HG03432 (cell line): ENCODE results near the gene PRIM2.
A peak's percentile ranks its signal among the peaks of the same experiment; 100 is the strongest.
"Not testable (repeated sequence)": the region's sequence is repeated elsewhere in the genome, so short reads cannot be mapped to it uniquely, and the experiment has no call there.

Experiments
- ATAC-seq: cut with Tn5 transposase; IDR thresholded peaks from one replicate; pipeline ENCODE4 v1.9.1; 2021; ENCODE audit warnings: mild to moderate bottlenecking, moderate library complexity; ENCODE audit not compliant: unreplicated experiment

PRIM2 gene, protein sequence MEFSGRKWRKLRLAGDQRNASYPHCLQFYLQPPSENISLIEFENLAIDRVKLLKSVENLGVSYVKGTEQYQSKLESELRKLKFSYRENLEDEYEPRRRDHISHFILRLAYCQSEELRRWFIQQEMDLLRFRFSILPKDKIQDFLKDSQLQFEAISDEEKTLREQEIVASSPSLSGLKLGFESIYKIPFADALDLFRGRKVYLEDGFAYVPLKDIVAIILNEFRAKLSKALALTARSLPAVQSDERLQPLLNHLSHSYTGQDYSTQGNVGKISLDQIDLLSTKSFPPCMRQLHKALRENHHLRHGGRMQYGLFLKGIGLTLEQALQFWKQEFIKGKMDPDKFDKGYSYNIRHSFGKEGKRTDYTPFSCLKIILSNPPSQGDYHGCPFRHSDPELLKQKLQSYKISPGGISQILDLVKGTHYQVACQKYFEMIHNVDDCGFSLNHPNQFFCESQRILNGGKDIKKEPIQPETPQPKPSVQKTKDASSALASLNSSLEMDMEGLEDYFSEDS

DNA sequence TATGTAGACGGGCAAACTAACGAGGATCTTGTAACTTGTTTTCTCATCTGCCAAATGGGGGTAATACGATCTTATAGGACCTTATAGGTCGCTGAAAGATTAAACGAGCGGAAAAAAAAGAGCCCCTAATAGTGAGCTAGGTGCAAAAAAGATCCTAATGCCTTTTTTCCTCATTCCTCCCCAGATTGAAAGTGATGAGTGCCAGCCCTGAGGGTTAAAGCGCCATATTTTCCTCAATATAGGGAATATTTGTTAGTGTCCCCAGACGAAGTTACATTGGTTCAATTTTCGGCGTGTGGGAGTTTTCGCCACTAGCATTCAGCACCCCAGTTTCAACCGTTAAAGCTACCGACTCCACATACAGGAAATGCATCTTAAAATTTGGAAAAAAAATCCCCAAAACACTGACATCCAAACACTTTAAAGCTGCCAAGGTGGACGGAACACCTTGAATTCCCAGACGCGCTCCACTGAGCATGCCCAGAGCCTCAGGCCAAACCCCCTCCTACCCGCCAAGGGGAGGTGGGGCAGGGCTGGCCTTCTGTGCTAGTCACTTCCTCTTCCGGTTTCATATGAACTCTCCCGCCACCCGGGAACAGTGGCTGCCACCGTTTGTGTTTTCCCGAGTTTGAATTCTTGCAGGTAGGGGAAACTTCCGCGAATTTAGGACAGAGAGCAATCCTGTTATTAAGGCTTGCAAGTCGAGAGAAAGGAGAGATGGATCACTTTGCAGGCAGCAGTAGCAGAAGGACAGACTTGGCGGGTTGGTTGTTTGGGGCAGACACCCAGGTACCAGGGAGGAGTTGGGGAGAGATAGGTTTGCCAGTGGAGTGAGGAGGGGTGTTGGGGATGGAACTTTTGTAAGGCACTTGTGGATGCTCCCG is at the start of gene PRIM2:
TSS of gene PRIM2 (plus strand) at position 571 of the 884 bp plus-strand sequence. CDS start 816 bp downstream, outside the sequence.
- peak; percentile 89 for ATAC-seq

- no peak for ATAC-seq
Measured at GRCh38 chr6:57268294-57268640, 49.2 kb upstream of the PRIM2 start.

DNA sequence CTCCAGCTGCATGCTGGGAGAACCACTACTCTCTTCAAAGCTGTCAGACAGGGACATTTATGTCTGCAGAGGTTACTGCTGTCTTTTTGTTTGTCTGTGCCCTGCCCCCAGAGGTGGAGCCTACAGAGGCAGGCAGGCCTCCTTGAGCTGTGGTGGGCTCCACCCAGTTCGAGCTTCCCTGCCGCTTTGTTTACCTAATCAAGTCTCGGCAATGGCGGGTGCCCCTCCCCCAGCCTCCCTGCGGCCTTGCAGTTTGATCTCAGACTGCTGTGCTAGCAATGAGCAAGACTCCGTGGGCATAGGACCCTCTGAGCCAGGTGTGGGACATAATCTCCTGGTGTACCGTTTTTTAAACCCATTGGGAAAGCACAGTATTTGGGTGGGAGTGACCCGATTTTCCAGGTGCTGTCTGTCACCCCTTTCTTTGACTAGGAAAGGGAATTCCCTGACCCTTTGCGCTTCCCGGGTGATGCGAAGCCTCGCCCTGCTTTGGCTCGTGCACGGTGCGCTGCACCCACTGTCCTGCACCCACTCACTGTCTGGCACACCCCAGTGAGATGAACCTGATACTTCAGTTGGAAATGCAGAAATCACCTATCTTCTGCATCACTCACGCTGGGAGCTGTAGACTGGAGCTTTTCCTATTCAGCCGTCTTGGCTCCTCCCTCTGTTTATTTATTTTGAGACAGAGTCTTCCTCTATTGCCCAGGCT is 43.2 kb upstream of the PRIM2 start:
- not testable (repeated sequence) for ATAC-seq

GRCh38 chr6:57275384-57275783 is 42.0 kb upstream of the PRIM2 start:
- no peak for ATAC-seq

GRCh38 chr6:57276946-57277345 is 40.5 kb upstream of the PRIM2 start:
- no peak for ATAC-seq

- ATAC-seq, result no peak
Measured at GRCh38 chr6:57278570-57278969, 38.9 kb upstream of the PRIM2 start.

GRCh38 chr6:57279013-57279412 is 38.4 kb upstream of the PRIM2 start:
- no peak for ATAC-seq

GRCh38 chr6:57283106-57283505 is 34.3 kb upstream of the PRIM2 start:
- no peak for ATAC-seq

GRCh38 chr6:57283911-57284455 is 33.4 kb upstream of the PRIM2 start:
- ATAC-seq, result no peak

GRCh38 chr6:57288136-57288535 is 29.3 kb upstream of the PRIM2 start:
- ATAC-seq, result not testable (repeated sequence)

- ATAC-seq, result not testable (repeated sequence)
Measured at GRCh38 chr6:57293472-57293871, 24.0 kb upstream of the PRIM2 start.

GRCh38 chr6:57294862-57295445 is 22.5 kb upstream of the PRIM2 start:
- no peak for ATAC-seq

GRCh38 chr6:57297505-57297904 is 19.9 kb upstream of the PRIM2 start:
- ATAC-seq, result no peak

GRCh38 chr6:57298741-57299140 is 18.7 kb upstream of the PRIM2 start:
- no peak for ATAC-seq

GRCh38 chr6:57301757-57302156 is 15.7 kb upstream of the PRIM2 start:
- no peak for ATAC-seq

GRCh38 chr6:57302477-57302876 is 15.0 kb upstream of the PRIM2 start:
- ATAC-seq, result no peak

- ATAC-seq, result no peak
Measured at GRCh38 chr6:57303931-57304681, 13.3 kb upstream of the PRIM2 start.

DNA sequence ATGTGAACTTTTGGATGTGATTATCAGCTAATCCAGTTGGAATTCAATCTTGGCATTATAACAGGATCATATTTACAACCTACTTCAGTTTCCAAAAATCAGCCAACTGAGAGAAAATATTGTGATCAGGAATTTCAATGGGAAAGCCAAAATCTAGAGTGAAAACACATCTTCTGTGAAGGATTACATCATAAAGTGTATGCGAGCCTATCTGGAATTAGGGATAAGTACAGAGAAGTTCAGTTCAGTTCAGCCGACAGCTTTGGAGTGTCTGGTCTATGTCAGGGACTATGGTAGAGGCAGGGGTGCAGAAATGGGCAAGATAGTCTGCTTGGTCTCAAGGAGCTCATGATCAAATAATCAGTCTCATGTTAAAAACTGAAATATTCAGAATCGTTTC is 12.3 kb upstream of the PRIM2 start:
- no peak for ATAC-seq

DNA sequence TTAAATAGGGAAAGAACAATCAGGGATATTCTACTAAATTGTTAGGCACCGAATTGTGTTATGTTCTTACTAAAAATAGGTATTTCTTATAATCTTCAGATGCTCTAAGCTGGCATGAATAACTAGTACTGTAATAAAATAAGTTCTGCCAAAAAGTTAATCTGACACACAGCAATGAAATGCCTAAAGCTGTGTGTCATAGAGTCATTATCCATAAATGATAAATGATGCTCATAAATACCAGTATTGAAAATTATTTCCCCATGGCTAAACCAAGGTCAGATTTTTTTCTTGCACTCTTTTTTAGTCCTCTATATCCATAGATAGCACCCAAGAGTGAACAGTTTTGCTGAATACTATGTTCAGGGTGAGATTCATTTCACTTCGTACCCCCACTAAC is 11.7 kb upstream of the PRIM2 start:
- no peak for ATAC-seq

- ATAC-seq, result no peak
Measured at GRCh38 chr6:57306273-57306672, 11.2 kb upstream of the PRIM2 start.
